ENCODE data around the gene MGMT. TPM values are rescaled to one million over a fixed set of nuclear protein-coding genes. Genes with fewer than 3 reads are reported as not detected.

The MGMT gene
- polyA plus RNA-seq, 1 donor from 2014 or later: 0.94 TPM

DNA sequence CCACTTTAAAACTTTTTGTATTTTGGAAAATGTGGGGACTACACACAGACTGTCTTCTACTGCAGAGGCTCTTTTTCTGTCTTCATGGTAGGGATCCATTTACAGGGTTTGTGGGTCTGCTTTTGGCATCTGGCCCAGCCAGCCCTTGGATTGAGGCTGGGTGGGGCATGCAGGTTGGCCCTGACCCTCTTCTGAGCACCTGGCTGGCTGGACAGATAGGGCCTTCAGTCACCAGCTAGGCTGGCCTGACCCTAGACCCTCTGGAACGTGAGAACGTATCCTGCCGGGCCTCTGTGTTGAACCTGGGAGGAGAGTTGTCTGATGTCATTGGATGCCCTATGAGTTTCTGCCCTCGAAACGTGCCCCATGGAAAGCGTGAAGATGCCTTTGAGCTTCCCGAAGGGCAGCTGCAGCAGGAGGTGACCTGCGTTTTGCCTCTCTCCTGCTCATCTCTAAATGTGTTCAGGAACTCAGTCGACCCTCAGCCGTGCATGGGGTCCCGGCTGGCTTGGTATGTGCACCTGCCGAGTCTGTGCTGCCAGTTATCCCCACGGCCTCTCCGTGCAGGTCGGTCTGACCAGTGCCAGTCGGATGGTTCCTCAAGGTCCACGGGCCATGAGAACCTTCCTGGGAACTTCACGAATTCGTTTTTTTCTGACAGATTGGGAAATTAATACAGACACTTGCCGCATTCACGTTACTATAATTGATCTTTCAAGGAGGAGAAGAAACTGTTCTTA is 74.9 kb downstream of the MGMT start:
- H4K20me1 ChIP-seq (ENCODE audit: insufficient read depth): no peaks in the 10 kb centered on the region
- no peaks in the 10 kb centered on the region for H3F3A ChIP-seq (ENCODE audit: insufficient read depth, low read length, poor library complexity, severe bottlenecking)

DNA sequence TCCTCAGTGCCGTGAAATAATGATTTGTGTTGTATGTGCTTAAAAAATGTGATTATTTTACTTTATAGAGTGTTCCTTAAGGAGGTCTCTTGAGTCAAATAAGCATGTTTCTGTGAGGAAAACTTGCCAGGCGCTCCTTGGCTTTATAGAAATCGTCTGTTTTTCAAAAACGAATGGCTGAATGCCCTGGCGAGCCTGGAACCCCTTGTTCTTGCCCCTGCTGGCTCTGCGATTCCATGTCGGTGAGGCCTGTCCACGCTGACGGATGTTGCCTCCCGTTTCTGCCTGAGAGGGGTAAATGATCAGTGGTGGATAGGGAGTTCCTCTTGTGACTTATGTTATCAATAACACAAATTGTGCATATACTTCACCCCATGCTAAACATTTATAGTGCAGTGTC is 75.5 kb downstream of the MGMT start:
- TF ChIP-seq MXI1 (conservative IDR thresholded peaks at IDR 0.05; ENCODE audit: poor library complexity, severe bottlenecking): no peak
- no peak for TF ChIP-seq RAD21 (conservative IDR thresholded peaks at IDR 0.05)
- TF ChIP-seq EP300 (conservative IDR thresholded peaks at IDR 0.05; ENCODE audit: poor library complexity, severe bottlenecking): no peak
- no peak for TF ChIP-seq POLR2AphosphoS5 (IDR thresholded peaks at IDR 0.05)
- no peak for TF ChIP-seq SMC3 (conservative IDR thresholded peaks at IDR 0.05; ENCODE audit: poor library complexity)
- TF ChIP-seq, protein P1, sequence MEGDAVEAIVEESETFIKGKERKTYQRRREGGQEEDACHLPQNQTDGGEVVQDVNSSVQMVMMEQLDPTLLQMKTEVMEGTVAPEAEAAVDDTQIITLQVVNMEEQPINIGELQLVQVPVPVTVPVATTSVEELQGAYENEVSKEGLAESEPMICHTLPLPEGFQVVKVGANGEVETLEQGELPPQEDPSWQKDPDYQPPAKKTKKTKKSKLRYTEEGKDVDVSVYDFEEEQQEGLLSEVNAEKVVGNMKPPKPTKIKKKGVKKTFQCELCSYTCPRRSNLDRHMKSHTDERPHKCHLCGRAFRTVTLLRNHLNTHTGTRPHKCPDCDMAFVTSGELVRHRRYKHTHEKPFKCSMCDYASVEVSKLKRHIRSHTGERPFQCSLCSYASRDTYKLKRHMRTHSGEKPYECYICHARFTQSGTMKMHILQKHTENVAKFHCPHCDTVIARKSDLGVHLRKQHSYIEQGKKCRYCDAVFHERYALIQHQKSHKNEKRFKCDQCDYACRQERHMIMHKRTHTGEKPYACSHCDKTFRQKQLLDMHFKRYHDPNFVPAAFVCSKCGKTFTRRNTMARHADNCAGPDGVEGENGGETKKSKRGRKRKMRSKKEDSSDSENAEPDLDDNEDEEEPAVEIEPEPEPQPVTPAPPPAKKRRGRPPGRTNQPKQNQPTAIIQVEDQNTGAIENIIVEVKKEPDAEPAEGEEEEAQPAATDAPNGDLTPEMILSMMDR (IDR thresholded peaks at IDR 0.05; ENCODE audit: poor library complexity, severe bottlenecking): no peak
- no peak for TF ChIP-seq EZH2 (IDR thresholded peaks at IDR 0.05; ENCODE audit: borderline replicate concordance, insufficient read depth, low read length, poor library complexity, severe bottlenecking)
- no peaks in the 10 kb centered on the region for H4K20me1 ChIP-seq (ENCODE audit: insufficient read depth)
- H3K4me3 ChIP-seq (ENCODE audit: low read length): no peak overlapping the region
- no peaks in the 10 kb centered on the region for H3K9me2 ChIP-seq (ENCODE audit: insufficient read depth, low read length)
- no peaks in the 10 kb centered on the region for H3K36me3 ChIP-seq (ENCODE audit: insufficient read depth, low read length)
- H3F3A ChIP-seq (ENCODE audit: insufficient read depth, low read length, poor library complexity, severe bottlenecking): no peaks in the 10 kb centered on the region
- H3K27ac ChIP-seq (ENCODE audit: low read length): no peak overlapping the region
- no peaks in the 10 kb centered on the region for H3K27me3 ChIP-seq (ENCODE audit: insufficient read depth, low read depth, low read length)
- no peak overlapping the region for H3K9ac ChIP-seq (ENCODE audit: low read length)
- no peaks in the 10 kb centered on the region for H3K9me3 ChIP-seq (ENCODE audit: low read length)
- H2AFZ ChIP-seq (ENCODE audit: low read depth, low read length): no peak overlapping the region
- H3K79me2 ChIP-seq (replicated peaks; ENCODE audit: insufficient read depth, low read length): no peaks in the 10 kb centered on the region
- no peak overlapping the region for H3K4me2 ChIP-seq (ENCODE audit: low read length)

More for the DNA sequence above, 74.9 kb downstream of the MGMT start:
- Histone ChIP-seq H3K4me2 (ENCODE audit: low read length) (no peak overlapping the region), H3K4me3 (ENCODE audit: low read length) (no peak overlapping the region), H3K9me2 (ENCODE audit: insufficient read depth, low read length) (no peaks in the 10 kb centered on the region), H3K9ac (ENCODE audit: low read length) (no peak overlapping the region), H3K9me3 (ENCODE audit: low read length) (no peaks in the 10 kb centered on the region), H3K36me3 (ENCODE audit: insufficient read depth, low read length) (no peaks in the 10 kb centered on the region), H3K27me3 (ENCODE audit: insufficient read depth, low read depth, low read length) (no peaks in the 10 kb centered on the region), H2AFZ (ENCODE audit: low read depth, low read length) (no peak overlapping the region), H3K27ac (ENCODE audit: low read length) (no peak overlapping the region), H3K79me2 (replicated peaks; ENCODE audit: insufficient read depth, low read length) (no peaks in the 10 kb centered on the region)
- TF ChIP-seq MXI1 (conservative IDR thresholded peaks at IDR 0.05; ENCODE audit: poor library complexity, severe bottlenecking): no peak
- TF ChIP-seq EP300 (conservative IDR thresholded peaks at IDR 0.05; ENCODE audit: poor library complexity, severe bottlenecking): no peak
- TF ChIP-seq, protein P2, sequence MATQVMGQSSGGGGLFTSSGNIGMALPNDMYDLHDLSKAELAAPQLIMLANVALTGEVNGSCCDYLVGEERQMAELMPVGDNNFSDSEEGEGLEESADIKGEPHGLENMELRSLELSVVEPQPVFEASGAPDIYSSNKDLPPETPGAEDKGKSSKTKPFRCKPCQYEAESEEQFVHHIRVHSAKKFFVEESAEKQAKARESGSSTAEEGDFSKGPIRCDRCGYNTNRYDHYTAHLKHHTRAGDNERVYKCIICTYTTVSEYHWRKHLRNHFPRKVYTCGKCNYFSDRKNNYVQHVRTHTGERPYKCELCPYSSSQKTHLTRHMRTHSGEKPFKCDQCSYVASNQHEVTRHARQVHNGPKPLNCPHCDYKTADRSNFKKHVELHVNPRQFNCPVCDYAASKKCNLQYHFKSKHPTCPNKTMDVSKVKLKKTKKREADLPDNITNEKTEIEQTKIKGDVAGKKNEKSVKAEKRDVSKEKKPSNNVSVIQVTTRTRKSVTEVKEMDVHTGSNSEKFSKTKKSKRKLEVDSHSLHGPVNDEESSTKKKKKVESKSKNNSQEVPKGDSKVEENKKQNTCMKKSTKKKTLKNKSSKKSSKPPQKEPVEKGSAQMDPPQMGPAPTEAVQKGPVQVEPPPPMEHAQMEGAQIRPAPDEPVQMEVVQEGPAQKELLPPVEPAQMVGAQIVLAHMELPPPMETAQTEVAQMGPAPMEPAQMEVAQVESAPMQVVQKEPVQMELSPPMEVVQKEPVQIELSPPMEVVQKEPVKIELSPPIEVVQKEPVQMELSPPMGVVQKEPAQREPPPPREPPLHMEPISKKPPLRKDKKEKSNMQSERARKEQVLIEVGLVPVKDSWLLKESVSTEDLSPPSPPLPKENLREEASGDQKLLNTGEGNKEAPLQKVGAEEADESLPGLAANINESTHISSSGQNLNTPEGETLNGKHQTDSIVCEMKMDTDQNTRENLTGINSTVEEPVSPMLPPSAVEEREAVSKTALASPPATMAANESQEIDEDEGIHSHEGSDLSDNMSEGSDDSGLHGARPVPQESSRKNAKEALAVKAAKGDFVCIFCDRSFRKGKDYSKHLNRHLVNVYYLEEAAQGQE (IDR thresholded peaks at IDR 0.05; ENCODE audit: borderline replicate concordance): no peak
- TF ChIP-seq SMC3 (conservative IDR thresholded peaks at IDR 0.05; ENCODE audit: poor library complexity): no peak
- TF ChIP-seq, protein P1 (IDR thresholded peaks at IDR 0.05; ENCODE audit: poor library complexity, severe bottlenecking): no peak

Measured in neural cell (in vitro differentiated cells).